ENCODE data around the gene BEST4.
"Not testable (repeated sequence)": the region's sequence is repeated elsewhere in the genome, so short reads cannot be mapped to it uniquely, and the experiment has no call there.

GRCh38 chr1:44824392-44824791 lies 36.4 kb upstream of the BEST4 start:
- TF ChIP-seq, protein P1, sequence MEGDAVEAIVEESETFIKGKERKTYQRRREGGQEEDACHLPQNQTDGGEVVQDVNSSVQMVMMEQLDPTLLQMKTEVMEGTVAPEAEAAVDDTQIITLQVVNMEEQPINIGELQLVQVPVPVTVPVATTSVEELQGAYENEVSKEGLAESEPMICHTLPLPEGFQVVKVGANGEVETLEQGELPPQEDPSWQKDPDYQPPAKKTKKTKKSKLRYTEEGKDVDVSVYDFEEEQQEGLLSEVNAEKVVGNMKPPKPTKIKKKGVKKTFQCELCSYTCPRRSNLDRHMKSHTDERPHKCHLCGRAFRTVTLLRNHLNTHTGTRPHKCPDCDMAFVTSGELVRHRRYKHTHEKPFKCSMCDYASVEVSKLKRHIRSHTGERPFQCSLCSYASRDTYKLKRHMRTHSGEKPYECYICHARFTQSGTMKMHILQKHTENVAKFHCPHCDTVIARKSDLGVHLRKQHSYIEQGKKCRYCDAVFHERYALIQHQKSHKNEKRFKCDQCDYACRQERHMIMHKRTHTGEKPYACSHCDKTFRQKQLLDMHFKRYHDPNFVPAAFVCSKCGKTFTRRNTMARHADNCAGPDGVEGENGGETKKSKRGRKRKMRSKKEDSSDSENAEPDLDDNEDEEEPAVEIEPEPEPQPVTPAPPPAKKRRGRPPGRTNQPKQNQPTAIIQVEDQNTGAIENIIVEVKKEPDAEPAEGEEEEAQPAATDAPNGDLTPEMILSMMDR (conservative IDR thresholded peaks at IDR 0.05; ENCODE audit: low read depth, low read length) = not testable (repeated sequence)
- TF ChIP-seq EZH2 (IDR thresholded peaks at IDR 0.05; ENCODE audit: low read length, unreplicated experiment) = not testable (repeated sequence)
